Measurements from ENCODE around the gene PYY. TPM values are rescaled to one million over a fixed set of nuclear protein-coding genes. Genes with fewer than 3 reads are reported as not detected.
"Not testable (repeated sequence)": the region's sequence is repeated elsewhere in the genome, so short reads cannot be mapped to it uniquely, and the experiment has no call there.

PYY gene
- total RNA-seq, 1 donor from 2014 or later: 0.36 TPM

DNA sequence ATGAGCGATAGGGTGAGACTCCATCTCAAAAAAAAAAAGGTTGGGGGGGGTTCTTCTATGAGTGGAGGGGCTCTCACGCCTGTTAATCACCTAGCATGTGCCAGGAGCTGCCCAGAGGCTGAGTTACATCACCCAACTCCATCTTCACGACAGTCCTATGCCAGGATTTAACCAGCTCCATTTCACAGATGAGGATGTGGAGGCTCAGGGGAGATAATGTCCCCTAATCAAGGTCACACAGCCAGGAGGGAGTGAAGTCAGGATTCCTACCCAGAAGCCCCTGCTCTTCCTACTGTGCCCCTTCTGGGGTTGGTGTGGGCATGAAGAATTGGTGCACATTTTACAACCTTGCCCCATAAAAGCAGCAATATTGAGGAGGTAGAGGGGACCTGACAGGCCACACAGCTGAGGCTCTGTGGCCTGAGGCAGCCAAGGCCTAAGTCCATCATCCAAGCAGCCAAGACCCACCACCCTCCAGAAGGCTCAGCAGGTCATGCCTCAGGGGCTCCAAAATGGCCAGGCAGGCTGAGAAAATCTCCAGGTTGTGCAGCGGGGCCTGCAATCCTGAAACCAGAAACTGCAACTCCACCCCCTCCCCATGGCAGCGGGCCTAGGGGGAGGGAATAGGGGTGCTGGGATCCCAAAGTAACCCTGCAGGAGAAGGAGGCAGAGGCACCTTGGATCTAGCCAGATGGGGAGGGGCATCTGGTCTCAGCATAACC, 18.4 kb downstream of the PYY start:
- no peak overlapping the region for H3K4me3 Mint-ChIP-seq
- H3K27ac Mint-ChIP-seq: no peak overlapping the region
- H3K4me1 Mint-ChIP-seq (ENCODE audit: low read depth): no peaks in the 10 kb centered on the region
- peaks cover 20% of the 10 kb centered on the region for H3K27me3 Mint-ChIP-seq (ENCODE audit: insufficient read depth)
- no peaks in the 10 kb centered on the region for H3K36me3 Mint-ChIP-seq (ENCODE audit: low read depth)
- no peak for DNase-seq (ENCODE audit: low spot score)
- intact Hi-C loops (cut with micrococcal nuclease): no loop called here
- no peaks in the 10 kb centered on the region for H3K9me3 Mint-ChIP-seq

DNA sequence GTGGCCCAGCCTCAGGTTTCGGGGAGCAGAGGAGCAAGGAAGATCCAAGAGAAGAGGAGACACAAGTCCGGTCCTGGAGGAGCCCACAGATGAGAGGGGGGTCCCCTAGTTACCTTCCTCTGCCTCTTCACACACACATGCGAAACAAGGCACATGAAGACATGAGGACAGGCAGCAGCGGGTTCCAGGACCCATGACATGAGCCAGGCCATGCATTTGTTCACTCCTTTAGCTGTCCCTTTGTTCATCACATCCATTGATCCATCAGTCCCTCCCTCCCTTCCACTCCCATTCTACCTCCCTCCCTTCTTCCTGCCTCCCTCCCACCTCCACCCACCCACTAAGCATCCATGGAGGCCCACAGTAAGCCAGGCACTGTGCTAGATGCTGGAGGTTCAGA, 20.8 kb downstream of the PYY start:
- no peak for DNase-seq (ENCODE audit: low spot score)
- peaks cover 9% of the 10 kb centered on the region for H3K27me3 Mint-ChIP-seq (ENCODE audit: insufficient read depth)
- H3K4me3 Mint-ChIP-seq: no peak overlapping the region
- intact Hi-C loops (cut with micrococcal nuclease): no loop called here
- no peaks in the 10 kb centered on the region for H3K9me3 Mint-ChIP-seq
- H3K27ac Mint-ChIP-seq: no peak overlapping the region
- no peaks in the 10 kb centered on the region for H3K36me3 Mint-ChIP-seq (ENCODE audit: low read depth)
- H3K4me1 Mint-ChIP-seq (ENCODE audit: low read depth): peaks cover 7% of the 10 kb centered on the region

- DNase-seq (ENCODE audit: low spot score): no peak
- Mint-ChIP-seq H3K27ac (no peak overlapping the region), H3K27me3 (ENCODE audit: insufficient read depth) (peaks cover 11% of the 10 kb centered on the region), H3K4me1 (ENCODE audit: low read depth) (peaks cover 12% of the 10 kb centered on the region), H3K4me3 (no peak overlapping the region), H3K36me3 (ENCODE audit: low read depth) (no peaks in the 10 kb centered on the region), H3K9me3 (no peaks in the 10 kb centered on the region)
- intact Hi-C loops (cut with micrococcal nuclease): no loop called here
These were observed 21.4 kb downstream of the PYY start for GRCh38 chr17:43932357-43932756.

DNA sequence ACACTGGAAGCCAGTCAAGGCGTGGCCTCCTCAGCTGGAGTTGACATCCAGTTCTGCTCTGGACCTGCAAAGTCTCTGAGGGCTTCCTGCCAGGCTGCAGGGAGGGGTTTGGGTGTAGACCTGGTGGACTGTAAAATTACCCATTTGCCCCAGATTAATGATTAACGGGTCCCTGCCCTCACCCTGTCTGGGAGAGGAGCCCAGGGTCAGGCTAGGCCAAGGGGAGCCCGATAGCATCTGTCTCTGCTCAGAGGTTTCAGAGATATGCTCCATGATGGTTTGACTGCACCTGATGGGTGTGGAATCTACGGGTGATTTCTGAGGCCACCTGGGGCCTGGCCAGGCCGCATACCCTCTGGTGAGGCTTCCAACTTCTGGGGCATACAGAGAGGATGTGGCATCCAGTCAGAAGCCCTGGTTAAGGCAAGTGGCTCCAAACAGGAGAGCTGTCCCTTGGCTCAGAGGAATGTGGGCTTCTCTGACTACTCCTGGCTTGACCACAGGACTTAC, 22.6 kb downstream of the PYY start:
- H3K27ac Mint-ChIP-seq: no peak overlapping the region

DNA sequence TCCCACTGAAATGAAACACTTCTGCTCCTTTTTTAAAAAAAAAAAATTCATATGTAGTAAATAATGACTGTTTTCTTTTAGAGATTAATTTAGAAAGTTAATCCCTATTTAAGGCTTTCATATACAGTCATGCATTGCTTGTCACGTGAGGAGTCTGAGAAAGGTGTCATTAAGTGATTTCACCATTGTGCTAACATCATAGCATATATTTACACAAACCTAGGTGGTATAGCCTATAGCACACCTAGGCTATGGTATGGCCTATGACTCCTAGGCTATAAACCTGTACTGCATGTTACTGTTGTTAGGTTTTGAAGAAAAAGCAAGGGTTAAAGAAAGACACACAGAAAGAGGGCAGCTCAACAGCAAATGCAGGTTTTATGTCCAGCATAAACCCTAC, 25.1 kb downstream of the PYY start:
- H3K4me3 Mint-ChIP-seq: no peak overlapping the region
- no peaks in the 10 kb centered on the region for H3K9me3 Mint-ChIP-seq
- no peak overlapping the region for H3K27ac Mint-ChIP-seq
- no peaks in the 10 kb centered on the region for H3K36me3 Mint-ChIP-seq (ENCODE audit: low read depth)
- intact Hi-C loops (cut with micrococcal nuclease): no loop called here
- H3K27me3 Mint-ChIP-seq (ENCODE audit: insufficient read depth): peaks cover 8% of the 10 kb centered on the region
- no peak for DNase-seq (ENCODE audit: low spot score)
- peaks cover 16% of the 10 kb centered on the region for H3K4me1 Mint-ChIP-seq (ENCODE audit: low read depth)

More for the DNA sequence above, 22.6 kb downstream of the PYY start:
- no peak for DNase-seq (ENCODE audit: low spot score)
- Mint-ChIP-seq H3K27me3 (ENCODE audit: insufficient read depth) (peaks cover 13% of the 10 kb centered on the region), H3K36me3 (ENCODE audit: low read depth) (no peaks in the 10 kb centered on the region), H3K4me3 (no peak overlapping the region), H3K9me3 (no peaks in the 10 kb centered on the region), H3K4me1 (ENCODE audit: low read depth) (peaks cover 16% of the 10 kb centered on the region)
- intact Hi-C loops (cut with micrococcal nuclease): no loop called here

GRCh38 chr17:43927929-43928328, 25.8 kb downstream of the PYY start:
- Mint-ChIP-seq H3K4me1 (ENCODE audit: low read depth) (peaks cover 16% of the 10 kb centered on the region), H3K4me3 (peak overlapping the region; percentile 79), H3K27ac (peak overlapping the region; percentile 40)
- DNase-seq (ENCODE audit: low spot score); H3K27me3 Mint-ChIP-seq (ENCODE audit: insufficient read depth); intact Hi-C loops (cut with micrococcal nuclease); H3K36me3 Mint-ChIP-seq (ENCODE audit: low read depth); H3K9me3 Mint-ChIP-seq: not testable (repeated sequence)

DNA sequence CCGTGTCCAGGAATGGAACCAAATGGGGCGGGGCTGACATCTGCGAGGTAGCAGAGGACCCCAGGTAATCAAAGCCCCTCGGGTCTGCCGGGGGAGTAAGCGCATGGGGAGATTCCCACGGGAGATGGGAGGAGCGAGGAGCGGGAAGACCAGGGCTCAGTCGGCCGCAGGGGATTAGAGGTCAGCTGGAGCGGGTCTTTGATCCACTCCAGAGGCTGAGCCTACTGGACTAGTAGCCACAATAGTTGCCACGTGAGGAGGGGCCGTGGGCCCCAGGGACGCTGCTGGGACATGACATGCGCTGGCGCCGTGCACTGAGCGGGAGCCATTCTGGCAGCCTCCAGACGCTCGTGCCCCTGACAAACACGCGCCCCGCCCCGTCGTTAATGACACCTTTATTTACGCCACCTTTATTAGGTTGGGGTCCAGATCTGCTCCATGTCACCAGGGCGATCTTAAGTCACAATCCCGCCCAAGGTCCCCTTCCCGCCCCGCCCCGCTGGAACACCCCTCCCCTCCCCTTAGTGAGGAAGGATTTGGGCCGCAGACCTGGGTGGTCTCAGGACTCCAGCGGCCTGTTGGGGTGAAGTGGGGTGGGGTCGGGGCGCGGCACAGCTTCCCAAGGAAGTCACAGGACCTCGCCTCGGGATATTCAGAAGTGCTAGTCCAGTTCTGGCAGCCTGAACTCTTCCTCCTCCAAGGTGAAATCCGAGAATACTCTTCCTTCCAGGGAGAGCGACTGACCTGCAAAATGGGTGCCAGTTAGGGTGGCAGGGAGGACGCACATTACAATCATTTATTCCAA, 26.5 kb downstream of the PYY start:
- peak overlapping the region; percentile 79 for H3K4me3 Mint-ChIP-seq
- DNase-seq (ENCODE audit: low spot score): no peak
- peaks cover 16% of the 10 kb centered on the region for H3K4me1 Mint-ChIP-seq (ENCODE audit: low read depth)
- peaks cover 8% of the 10 kb centered on the region for H3K27me3 Mint-ChIP-seq (ENCODE audit: insufficient read depth)
- intact Hi-C loops (cut with micrococcal nuclease): no loop called here
- no peaks in the 10 kb centered on the region for H3K9me3 Mint-ChIP-seq
- H3K27ac Mint-ChIP-seq: peak overlapping the region; percentile 40
- H3K36me3 Mint-ChIP-seq (ENCODE audit: low read depth): no peaks in the 10 kb centered on the region

DNA sequence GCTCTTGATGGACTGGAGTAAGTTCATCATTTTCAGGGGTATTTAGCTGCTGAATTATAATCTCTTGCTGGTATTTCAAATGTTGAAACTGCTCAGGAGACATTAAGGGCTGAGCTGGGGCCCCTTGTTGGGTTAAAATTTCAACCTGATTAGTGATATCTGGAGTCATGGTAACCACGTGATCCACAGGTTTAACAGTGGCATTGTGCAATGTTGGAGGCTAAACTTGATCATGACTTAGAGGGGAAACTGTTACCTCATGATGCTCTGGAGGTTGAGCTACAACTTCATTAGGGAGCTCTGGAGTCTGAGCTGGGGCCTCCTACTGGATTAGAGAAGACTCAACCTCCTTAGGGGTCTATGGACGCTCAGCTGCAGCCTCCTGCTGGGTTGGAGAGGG, 29.2 kb downstream of the PYY start:
- peaks cover 16% of the 10 kb centered on the region for H3K4me1 Mint-ChIP-seq (ENCODE audit: low read depth)
- intact Hi-C loops (cut with micrococcal nuclease): no loop called here
- no peaks in the 10 kb centered on the region for H3K36me3 Mint-ChIP-seq (ENCODE audit: low read depth)
- no peak for DNase-seq (ENCODE audit: low spot score)
- H3K27ac Mint-ChIP-seq: no peak overlapping the region
- peaks cover 8% of the 10 kb centered on the region for H3K27me3 Mint-ChIP-seq (ENCODE audit: insufficient read depth)
- H3K9me3 Mint-ChIP-seq: no peaks in the 10 kb centered on the region
- no peak overlapping the region for H3K4me3 Mint-ChIP-seq

- H3K27ac Mint-ChIP-seq: no peak overlapping the region
- DNase-seq (ENCODE audit: low spot score): no peak
- peaks cover 2% of the 10 kb centered on the region for H3K27me3 Mint-ChIP-seq (ENCODE audit: insufficient read depth)
- H3K36me3 Mint-ChIP-seq (ENCODE audit: low read depth): no peaks in the 10 kb centered on the region
- no peak overlapping the region for H3K4me3 Mint-ChIP-seq
- intact Hi-C loops (cut with micrococcal nuclease): no loop called here
- H3K9me3 Mint-ChIP-seq: no peaks in the 10 kb centered on the region
- H3K4me1 Mint-ChIP-seq (ENCODE audit: low read depth): peaks cover 11% of the 10 kb centered on the region
These were observed 33.1 kb downstream of the PYY start for GRCh38 chr17:43920500-43921095.

DNA sequence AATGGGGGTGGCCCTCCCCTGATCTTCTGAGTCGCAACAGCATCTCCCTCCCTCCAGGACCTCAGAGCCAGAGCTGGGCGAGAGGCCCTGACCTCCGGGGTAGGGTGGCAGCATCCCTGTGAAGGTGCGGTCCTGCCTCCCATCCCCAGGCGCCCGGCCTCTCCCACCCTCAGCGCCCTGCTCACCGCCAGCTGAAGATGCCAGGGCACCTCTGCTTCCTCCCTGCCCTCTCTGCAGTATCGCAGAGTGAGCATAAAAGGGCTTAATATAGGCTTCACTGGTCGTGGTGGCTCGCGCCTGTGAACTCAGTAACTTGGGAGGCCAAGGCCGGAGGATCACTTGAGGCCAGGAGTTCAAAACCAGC, 35.7 kb downstream of the PYY start:
- Mint-ChIP-seq H3K9me3 (no peaks in the 10 kb centered on the region), H3K4me1 (ENCODE audit: low read depth) (peaks cover 11% of the 10 kb centered on the region), H3K27me3 (ENCODE audit: insufficient read depth) (peaks cover 2% of the 10 kb centered on the region), H3K4me3 (peak overlapping the region; percentile 52), H3K36me3 (ENCODE audit: low read depth) (no peaks in the 10 kb centered on the region), H3K27ac (peak overlapping the region; percentile 42)
- intact Hi-C loops (cut with micrococcal nuclease): no loop called here
- no peak for DNase-seq (ENCODE audit: low spot score)

DNA sequence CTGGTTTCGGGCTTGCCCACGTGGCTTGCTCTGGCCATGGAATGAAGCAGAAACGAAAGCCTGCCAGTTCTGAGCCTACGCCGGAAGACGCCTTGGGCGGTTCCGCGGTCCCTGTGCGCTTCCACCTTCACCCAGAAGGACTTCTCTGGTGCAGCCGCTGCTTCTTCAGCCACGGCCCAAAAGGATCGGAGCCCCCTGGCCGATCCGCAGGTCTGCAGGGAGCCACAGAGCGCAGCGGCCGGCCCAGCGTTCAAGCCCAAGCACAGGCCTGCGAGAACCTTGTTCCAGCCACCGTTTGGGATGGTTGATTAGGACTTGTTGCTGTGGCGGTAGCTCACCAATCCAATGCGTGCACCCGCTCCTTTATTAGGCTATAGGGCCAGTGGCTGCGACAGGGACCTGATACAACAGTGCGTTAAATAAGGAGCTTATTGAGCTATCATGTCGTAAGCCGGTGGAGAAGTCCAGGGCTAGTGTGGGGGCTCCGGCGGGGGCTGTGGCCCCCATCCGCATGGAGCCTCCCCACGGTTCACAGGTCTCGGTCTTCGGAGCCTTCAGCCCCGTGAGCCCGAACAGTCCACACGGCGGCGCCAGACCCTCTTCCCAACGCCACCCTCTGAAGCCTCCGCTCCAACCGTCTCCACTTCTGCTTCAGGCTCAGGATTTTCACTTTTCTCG, 36.3 kb downstream of the PYY start:
- Mint-ChIP-seq H3K36me3 (ENCODE audit: low read depth) (no peaks in the 10 kb centered on the region), H3K9me3 (no peaks in the 10 kb centered on the region), H3K4me3 (peak overlapping the region; percentile 52), H3K4me1 (ENCODE audit: low read depth) (peaks cover 11% of the 10 kb centered on the region), H3K27ac (peak overlapping the region; percentile 42), H3K27me3 (ENCODE audit: insufficient read depth) (peaks cover 2% of the 10 kb centered on the region)
- peak; percentile 45 for DNase-seq (ENCODE audit: low spot score)
- intact Hi-C loops (cut with micrococcal nuclease): no loop called here

DNA sequence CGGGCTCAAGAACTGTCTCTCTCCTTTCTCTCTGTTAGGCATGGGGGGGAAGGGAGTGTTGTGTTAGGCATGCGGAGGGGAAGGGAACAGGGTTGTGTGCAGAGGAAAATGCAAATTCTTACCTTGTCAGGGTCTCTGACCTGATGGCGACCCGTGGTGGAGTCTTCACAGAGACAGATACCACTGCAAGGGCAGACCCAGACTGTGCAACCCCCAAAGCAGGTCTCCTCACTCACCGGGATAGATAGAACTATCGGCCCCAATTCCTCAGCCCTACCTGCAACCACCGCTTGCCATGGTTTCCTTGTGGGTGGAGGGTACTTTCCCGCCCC, 36.8 kb downstream of the PYY start:
- Mint-ChIP-seq H3K36me3 (ENCODE audit: low read depth) (no peaks in the 10 kb centered on the region), H3K4me1 (ENCODE audit: low read depth) (peaks cover 11% of the 10 kb centered on the region), H3K4me3 (peak overlapping the region; percentile 52), H3K9me3 (no peaks in the 10 kb centered on the region), H3K27me3 (ENCODE audit: insufficient read depth) (peaks cover 2% of the 10 kb centered on the region), H3K27ac (no peak overlapping the region)
- intact Hi-C loops (cut with micrococcal nuclease): no loop called here
- DNase-seq (ENCODE audit: low spot score): no peak

- H3K4me3 Mint-ChIP-seq: no peak overlapping the region
- no peak for DNase-seq (ENCODE audit: low spot score)
- H3K9me3 Mint-ChIP-seq: no peaks in the 10 kb centered on the region
- intact Hi-C loops (cut with micrococcal nuclease): no loop called here
- H3K4me1 Mint-ChIP-seq (ENCODE audit: low read depth): peaks cover 11% of the 10 kb centered on the region
- H3K27me3 Mint-ChIP-seq (ENCODE audit: insufficient read depth): peaks cover 2% of the 10 kb centered on the region
- no peak overlapping the region for H3K27ac Mint-ChIP-seq
- no peaks in the 10 kb centered on the region for H3K36me3 Mint-ChIP-seq (ENCODE audit: low read depth)
These were observed 37.4 kb downstream of the PYY start for GRCh38 chr17:43916385-43916784.
